Midbrain (tissue), 1 donor: ENCODE data around the gene PAIP2.
"Not testable (repeated sequence)": the region's sequence is repeated elsewhere in the genome, so short reads cannot be mapped to it uniquely, and the experiment has no call there.

Experiments used
- DNase-seq: peaks from one replicate; lab custom pipeline; 2025; lab: John Stamatoyannopoulos, UW

The PAIP2 gene

DNA sequence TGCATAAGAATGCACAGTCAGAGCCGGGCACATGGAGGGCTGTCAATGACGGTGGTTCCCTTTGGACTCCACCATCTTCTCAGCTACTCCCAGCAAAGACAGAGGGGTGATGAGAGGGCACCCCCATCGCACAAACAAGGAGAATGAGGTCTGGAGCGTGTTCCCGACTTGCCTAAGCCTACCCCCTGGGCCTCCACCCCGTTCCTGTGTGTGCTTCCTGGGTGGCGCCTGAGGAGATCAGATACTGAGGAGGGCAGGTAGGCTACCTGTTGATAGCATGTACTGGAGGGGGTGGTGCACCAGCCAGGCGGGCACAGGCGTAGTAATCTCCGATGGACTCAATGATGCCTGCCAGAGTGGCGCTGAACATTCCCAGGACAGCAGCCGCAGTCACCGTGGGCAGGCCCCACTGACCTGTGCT, 37.3 kb downstream of the PAIP2 start:
- DNase-seq, result no peak

DNA sequence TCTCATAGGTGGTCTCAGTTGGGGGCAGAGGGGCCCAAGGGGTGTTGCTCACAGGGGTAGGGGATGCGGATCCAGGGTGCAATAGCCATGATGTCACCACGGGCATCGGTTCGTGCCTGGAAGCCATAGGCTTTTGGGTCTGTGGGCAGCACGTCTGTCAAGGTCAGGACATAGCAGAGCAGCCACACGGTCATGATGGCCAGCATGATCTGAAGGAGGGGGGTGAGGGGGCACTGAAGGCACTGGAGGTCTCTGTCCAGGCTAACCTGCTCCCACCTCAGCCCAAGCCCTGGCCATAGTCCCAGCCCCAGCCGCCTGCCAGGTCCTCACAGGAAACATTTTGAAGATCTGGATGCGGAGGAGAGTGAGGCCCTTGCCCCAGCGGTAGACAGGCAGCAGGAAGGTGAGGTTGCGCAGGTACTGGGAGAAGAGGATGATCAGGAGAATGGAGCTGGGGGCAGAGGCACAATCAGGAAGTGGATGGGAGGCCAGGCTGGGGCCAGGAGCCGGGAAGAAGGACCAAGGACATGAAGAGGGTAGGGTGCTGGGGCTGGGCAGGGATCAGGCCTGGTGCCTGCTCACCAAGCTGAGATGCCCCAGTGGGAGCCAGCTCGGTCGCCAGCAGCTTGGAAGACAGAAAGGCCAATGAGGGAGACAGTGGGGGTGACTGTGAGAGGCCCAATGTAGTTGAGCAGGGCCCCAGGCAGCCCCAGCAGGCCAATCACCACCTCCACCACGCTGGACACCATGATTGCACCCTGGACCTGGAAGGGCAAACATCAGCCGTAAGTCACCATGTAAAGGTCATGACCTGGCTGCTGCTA, 38.2 kb downstream of the PAIP2 start:
- no peak for DNase-seq

- DNase-seq, result no peak
Observed at GRCh38 chr5:139381837-139382761, 40.4 kb downstream of the PAIP2 start.

GRCh38 chr5:139382807-139383206, 41.2 kb downstream of the PAIP2 start:
- no peak for DNase-seq

DNA sequence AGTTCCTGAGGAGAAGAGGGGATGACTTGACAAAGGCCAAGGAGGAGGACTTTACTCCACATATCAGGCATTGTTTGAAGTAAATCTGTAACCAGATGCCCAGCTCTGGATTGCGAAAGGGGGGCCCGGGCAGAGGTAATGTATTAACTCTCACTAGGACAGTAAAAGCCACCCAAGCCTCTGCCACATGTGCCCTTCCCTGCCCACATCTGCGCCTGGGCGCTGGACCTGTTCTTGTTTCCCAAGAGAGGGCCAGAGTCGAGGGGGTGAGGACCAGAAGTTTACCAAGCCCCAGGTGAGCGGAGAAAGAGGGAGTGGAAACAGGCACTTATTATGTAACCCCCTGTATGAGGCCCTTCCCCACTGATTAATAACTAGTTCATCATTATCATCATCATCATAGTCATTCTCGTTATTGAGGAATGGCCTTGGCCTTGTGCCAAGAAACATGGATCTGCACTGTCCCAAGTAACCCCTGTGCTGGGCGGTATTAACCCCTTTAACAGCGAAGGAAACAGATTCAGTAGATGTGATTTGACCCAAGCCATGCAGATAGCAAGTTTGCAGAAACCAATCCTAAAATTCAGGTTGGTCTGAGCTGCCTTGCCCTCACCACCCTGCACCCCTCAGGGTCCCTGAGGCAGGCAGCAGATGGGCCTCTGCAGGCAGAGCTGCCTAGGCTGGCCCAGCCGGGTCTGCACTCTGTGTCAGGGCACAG, 41.8 kb downstream of the PAIP2 start, which contains the start of gene SLC23A1:
Gene SLC23A1, minus strand, starts transcription at position 23 of the 718 bp plus-strand sequence. CDS start 44 bp downstream, outside the sequence.
- DNase-seq, result no peak

DNA sequence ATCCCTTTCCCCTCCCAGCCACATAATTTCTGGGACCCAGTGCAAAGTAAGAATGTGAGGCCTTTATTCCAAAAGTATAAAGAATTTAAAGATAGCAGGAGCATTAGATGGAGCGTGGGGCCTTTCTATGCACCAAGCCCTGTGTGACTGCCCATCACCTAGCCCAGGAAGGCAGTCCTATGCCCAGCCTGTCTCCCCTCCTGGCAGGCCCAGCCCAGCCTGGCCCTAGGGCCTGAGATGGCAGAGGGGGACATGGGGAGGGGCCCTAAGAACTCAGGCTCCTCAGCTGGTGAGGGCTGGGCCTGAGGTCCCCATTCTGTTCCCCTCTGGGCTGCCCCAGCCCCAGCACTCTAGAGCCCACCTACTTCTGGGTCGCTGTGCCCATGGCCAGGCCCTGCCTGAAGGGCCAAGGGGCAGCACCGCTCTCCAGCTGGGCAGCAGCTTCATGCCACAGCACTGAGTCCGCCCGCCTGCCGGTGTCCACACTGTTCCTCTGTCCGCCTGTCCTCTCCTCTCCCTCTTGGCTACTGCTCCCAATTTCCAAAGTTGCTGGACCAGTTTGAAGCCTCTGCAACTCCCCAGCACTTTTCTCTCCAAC, 42.4 kb downstream of the PAIP2 start:
- DNase-seq, result no peak

DNA sequence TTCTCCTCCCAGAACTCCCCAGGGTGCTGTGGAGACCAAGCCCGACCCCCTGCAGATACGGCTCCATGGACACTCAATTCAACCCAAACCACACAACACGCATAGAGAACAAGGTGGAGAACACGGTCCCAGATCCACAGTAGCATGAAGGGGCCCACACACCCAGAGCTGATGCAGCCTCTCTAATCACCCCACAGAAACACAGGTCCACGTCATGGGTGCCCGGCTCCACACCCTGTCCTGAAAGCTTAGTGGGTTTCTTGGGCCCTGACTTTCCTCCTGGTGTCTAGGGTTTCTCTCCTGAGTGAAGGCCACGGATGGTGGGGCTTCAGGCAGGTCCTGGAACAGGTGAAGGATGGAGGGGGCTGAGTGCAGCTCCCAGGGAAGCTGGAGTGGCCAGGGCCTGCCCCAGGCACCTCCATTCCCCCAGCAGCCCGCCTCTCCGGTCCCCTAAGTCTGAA, 43.0 kb downstream of the PAIP2 start:
- DNase-seq, result no peak

DNA sequence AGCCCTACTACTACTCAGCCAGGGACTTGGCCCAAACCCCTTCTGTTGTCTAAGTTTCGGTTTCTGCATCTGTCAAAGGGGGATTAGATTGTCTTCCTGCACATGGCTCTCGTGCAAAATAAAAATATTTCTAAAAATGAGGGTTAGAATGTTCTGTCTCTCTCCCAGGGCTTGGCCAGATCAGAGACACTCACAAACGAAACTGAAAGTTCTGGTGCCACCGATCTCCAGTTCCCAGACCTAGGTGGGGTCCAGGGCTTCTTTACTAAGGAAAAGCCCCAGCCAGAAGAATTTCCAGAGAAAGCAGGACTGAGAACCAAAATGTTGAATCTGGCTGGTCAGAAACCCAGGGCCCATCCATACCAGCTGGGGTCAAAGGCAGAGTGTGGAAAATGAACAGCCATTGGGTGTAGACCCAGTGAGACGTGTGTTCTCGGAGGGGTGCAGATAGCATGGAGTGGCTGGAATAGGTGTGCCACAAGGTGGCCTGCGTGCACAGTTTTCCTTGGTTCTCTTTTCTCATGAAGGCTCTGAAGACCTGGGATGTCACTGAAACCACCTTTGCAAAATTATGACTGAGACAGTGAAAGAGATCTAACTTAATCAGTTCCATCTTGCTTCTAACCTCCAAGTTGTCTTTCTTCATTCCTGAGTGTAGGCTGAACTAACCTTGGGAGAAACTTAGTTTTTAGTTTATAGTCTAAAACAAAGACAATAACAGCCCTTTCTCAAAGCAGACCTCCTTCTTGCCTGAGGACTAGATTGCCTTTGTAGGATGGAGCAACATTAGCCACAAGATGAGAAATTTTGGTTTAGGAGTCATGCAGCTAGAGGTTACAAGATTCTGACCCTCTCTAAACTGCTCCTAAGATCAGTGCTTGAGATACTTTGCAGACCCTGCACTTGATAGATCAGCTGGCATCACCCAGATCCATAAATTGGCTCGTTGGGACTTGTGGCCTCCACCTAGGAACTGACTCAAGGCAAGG, 43.7 kb downstream of the PAIP2 start:
- no peak for DNase-seq

DNA sequence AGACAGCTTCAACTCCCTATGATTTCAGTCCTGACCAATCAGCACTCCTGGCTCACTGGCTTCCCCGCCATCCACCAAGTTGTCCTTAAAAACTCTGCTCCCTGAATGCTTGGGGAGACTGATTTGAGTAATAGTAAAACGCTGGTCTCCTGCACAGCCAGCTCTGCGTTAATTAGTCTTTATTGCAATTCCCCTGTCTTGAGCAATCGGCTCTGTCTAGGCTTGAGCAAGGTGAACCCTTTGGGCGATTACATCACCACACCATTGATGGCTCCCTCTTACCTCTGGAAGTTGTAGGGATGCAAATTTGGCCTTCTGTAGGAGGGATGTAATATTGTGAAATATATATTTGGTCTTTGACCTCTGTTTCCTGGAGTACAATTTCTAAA, 44.4 kb downstream of the PAIP2 start:
- DNase-seq, result no peak

DNA sequence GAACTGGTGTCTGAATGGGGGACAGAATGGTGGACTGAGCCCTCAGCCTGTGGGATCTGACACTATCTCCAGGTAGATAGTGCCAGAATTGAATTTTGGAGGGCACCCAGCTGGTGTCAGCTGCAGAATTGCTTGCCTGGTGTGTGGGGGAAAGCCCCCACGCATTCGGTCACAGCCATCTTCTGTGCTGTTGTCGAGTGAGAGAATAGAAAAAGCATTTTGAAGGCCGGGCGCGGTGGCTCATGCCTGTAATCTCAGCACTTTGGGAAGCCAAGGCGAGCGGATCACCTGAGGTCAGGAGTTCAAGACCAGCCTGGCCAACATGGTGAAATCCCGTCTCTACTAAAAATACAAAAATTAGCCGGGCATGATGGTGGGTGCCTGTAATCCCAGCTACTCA, 45.3 kb downstream of the PAIP2 start:
- not testable (repeated sequence) for DNase-seq

DNA sequence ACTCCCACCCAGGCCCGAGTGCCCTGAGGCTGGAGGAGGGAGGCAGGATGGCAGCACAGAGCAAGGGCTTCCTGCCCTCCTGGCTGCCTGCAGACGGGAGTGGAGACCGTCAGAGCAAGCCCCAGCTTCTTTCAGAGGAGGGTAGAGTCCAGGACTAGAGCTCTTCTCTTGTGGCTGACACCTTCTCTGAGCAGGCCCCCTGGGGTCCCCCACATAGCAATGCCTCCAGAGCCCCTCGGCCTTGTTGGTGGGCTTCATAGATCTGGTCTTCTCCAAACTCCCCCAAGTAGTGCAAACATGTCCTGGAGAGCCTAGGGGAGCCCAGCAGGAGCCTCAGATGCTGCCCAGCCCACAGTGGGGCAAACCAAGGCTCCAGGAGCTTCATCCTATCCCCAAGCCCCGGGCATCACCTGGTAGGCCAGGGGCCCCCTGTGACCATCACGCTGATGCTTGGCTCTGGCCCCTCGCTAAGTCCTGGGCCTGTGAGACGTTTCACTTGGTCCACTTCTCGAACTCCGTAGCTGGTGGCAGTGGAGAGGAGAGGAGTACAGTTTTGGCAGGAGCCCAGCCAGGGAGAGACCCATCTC, 46.0 kb downstream of the PAIP2 start:
- DNase-seq, result no peak

GRCh38 chr5:139388198-139388821, 46.7 kb downstream of the PAIP2 start:
- DNase-seq, result no peak

DNA sequence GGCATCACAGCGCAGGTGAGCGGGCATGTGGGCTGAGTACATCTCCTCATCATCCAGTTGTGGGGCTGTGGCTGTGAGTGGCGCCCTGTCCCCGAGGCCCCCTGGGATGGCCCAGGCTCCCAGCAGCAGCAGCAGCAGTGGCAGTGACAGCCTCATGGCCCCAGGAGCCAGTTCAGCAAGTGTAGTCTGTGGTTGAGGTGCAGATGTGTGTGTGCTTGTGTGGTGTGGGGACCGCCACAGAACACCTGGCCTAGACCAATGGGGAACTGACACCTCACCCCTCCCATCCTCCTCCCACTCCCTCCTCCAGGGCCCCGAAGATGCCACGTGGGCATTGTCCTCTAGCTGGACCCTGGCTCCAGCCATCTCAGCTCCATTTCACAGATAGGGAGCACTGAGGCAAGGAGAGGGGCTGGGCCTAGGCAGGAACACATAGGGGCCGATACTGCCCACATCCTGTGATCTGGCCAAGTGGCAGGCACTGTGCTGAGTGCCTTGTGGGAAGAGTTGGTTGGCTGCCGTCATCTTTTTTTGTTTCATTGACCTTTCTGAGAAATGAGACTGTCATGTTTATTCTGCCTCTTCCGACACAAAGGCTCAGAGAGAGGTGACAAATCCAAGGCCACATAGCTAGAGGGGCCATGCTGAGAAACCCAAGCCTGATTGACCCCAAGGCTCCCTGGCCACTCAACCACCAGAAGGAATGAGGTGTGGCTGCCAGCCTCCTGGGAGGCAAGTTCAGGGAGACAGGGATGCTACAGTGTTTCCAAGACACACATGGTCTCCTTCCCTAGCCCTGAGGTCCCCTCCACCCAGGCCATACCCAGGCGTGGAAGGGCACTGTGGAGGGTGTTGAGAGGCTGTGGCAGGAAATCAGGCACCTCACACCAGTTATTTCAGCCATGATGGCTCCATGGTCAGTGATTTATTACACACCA, 48.3 kb downstream of the PAIP2 start, which contains the start of gene MZB1:
Gene MZB1, minus strand, starts transcription at position 213 of the 938 bp plus-strand sequence. Its CDS starts 57 bp downstream, at position 156.
- DNase-seq, result no peak

GRCh38 chr5:139390639-139391569, 49.2 kb downstream of the PAIP2 start:
- no peak for DNase-seq

DNA sequence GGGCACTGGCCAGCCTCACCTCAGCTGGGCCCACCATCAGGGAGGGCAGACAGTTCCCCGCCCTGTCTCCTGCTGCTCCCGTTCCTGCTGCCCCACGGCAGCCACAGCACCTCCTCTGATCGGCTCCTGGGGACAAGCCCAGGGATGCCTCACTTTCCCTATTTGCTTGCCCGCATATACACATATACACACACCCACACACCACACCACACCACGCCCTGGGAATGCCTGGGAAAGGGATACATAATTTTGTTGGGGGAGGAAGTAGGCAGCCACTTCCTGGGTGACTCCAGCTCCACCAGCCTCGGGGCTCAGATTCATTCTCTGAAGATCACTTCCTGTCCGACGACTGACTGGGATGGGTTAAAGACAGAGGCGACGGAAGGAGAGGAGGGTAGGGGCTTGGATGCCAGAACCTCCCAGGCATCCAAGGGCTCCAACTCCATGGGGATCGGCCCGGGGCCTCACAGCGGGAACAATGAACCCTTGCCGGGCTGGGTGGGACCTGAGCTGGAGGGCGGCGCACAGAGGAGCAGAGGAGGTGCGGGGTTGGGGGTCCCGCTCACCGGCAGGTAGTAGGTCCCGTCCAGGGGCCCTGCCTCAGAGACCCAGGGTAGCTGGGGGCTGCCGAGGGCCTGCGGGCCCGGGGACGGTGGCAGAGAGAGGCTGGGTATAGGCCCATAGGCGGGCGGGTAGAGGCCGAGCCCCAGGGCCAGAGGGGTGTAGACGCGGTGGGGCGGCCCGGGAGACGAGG, 50.1 kb downstream of the PAIP2 start:
- DNase-seq, result no peak

DNA sequence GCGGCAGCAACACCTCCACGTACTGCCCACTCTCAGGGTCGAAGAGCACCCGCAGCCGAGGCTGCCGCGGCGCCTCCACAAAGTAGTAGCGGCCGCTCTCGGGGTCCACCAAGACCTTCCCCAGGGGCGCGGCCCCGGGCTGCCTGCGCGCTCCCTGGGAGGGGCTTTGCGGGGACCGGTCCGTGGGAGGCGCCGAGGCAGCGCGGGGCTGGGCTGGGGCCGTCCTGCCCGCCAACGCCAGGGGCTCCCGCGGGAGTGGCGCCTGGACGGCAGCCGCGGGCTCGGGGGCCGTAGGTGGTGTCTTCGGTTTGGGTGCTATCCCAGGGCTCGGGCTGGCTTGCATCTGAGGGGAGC, 50.6 kb downstream of the PAIP2 start:
- no peak for DNase-seq
